DMS 273 treated with DMSO at 0.1 percent for 48 hours (cell line): ENCODE results near the gene RPRD1A.
"Not testable (repeated sequence)": the region's sequence is repeated elsewhere in the genome, so short reads cannot be mapped to it uniquely, and the experiment has no call there.

Experiments used
- DNase-seq: peaks from one replicate; lab custom pipeline; 2025; lab: John Stamatoyannopoulos, UW

Gene RPRD1A

GRCh38 chr18:35969676-35970075 lies 97.7 kb downstream of the RPRD1A start:
- no peak for DNase-seq

GRCh38 chr18:35968278-35968880 lies 99.0 kb downstream of the RPRD1A start:
- DNase-seq: no peak

GRCh38 chr18:35967866-35968265 lies 99.5 kb downstream of the RPRD1A start:
- DNase-seq: not testable (repeated sequence)

- DNase-seq: no peak
Observed at GRCh38 chr18:35964319-35964718, 103.0 kb downstream of the RPRD1A start.

GRCh38 chr18:35962320-35962719 lies 105.0 kb downstream of the RPRD1A start:
- no peak for DNase-seq

- DNase-seq: no peak
Observed at GRCh38 chr18:35956226-35956625, 111.1 kb downstream of the RPRD1A start.

- DNase-seq: no peak
Observed at GRCh38 chr18:35953688-35954087, 113.7 kb downstream of the RPRD1A start.

GRCh38 chr18:35950628-35950982 lies 116.8 kb downstream of the RPRD1A start:
- no peak for DNase-seq

- DNase-seq: peak; percentile 10
Observed at GRCh38 chr18:35949903-35950627, 117.3 kb downstream of the RPRD1A start.

GRCh38 chr18:35949090-35949489 lies 118.3 kb downstream of the RPRD1A start:
- DNase-seq: no peak

- DNase-seq: no peak
Observed at GRCh38 chr18:35948080-35948479, 119.3 kb downstream of the RPRD1A start.

GRCh38 chr18:35942661-35943060 lies 124.7 kb downstream of the RPRD1A start:
- DNase-seq: no peak

- DNase-seq: no peak
Observed at GRCh38 chr18:35942133-35942532, 125.2 kb downstream of the RPRD1A start.

GRCh38 chr18:35941299-35941698 lies 126.1 kb downstream of the RPRD1A start:
- DNase-seq: no peak
